ENCODE measurements around the gene ADA.
A peak's percentile ranks its signal among the peaks of the same experiment; 100 is the strongest.
"Not testable (repeated sequence)": the region's sequence is repeated elsewhere in the genome, so short reads cannot be mapped to it uniquely, and the experiment has no call there.

The ADA gene

GRCh38 chr20:44689809-44690208, 38.3 kb upstream of the ADA start:
- no peak overlapping the region for H3K27ac Mint-ChIP-seq (ENCODE audit: low read depth)
- no peaks in the 10 kb centered on the region for H3K36me3 Mint-ChIP-seq (ENCODE audit: insufficient read depth)
- H3K4me1 Mint-ChIP-seq: peaks cover 5% of the 10 kb centered on the region
- no peak for ATAC-seq (replicated peaks; ENCODE audit: extremely low read depth, poor library complexity, severe bottlenecking)
- peaks cover 19% of the 10 kb centered on the region for H3K27me3 Mint-ChIP-seq
- no peak overlapping the region for H3K4me3 Mint-ChIP-seq
- no peak for DNase-seq (ENCODE audit: low spot score in 2 of 2)
- H3K9me3 Mint-ChIP-seq: no peaks in the 10 kb centered on the region

GRCh38 chr20:44688053-44688625, 36.6 kb upstream of the ADA start:
- Mint-ChIP-seq H3K9me3 (no peaks in the 10 kb centered on the region), H3K27me3 (peaks cover 19% of the 10 kb centered on the region), H3K4me1 (peaks cover 5% of the 10 kb centered on the region), H3K27ac (ENCODE audit: low read depth) (no peak overlapping the region), H3K36me3 (ENCODE audit: insufficient read depth) (no peaks in the 10 kb centered on the region), H3K4me3 (no peak overlapping the region)
- no peak for DNase-seq (ENCODE audit: low spot score in 2 of 2)
- no peak for ATAC-seq (replicated peaks; ENCODE audit: extremely low read depth, poor library complexity, severe bottlenecking)

- Mint-ChIP-seq H3K27me3 (peaks cover 19% of the 10 kb centered on the region), H3K27ac (ENCODE audit: low read depth) (no peak overlapping the region), H3K9me3 (no peaks in the 10 kb centered on the region), H3K36me3 (ENCODE audit: insufficient read depth) (no peaks in the 10 kb centered on the region), H3K4me3 (no peak overlapping the region), H3K4me1 (peaks cover 5% of the 10 kb centered on the region)
- DNase-seq (ENCODE audit: low spot score in 2 of 2): no peak
- ATAC-seq (replicated peaks; ENCODE audit: extremely low read depth, poor library complexity, severe bottlenecking): no peak
These were observed 35.4 kb upstream of the ADA start for GRCh38 chr20:44686934-44687333.

GRCh38 chr20:44684047-44684967, 32.8 kb upstream of the ADA start:
- ATAC-seq (replicated peaks; ENCODE audit: extremely low read depth, poor library complexity, severe bottlenecking): no peak
- Mint-ChIP-seq H3K27ac (ENCODE audit: low read depth) (no peak overlapping the region), H3K9me3 (no peaks in the 10 kb centered on the region), H3K4me3 (peak overlapping the region; percentile 6), H3K27me3 (peaks cover 13% of the 10 kb centered on the region), H3K36me3 (ENCODE audit: insufficient read depth) (no peaks in the 10 kb centered on the region), H3K4me1 (peaks cover 5% of the 10 kb centered on the region)
- DNase-seq (ENCODE audit: low spot score in 2 of 2): no peak

GRCh38 chr20:44683263-44684046, 32.0 kb upstream of the ADA start:
- DNase-seq (ENCODE audit: low spot score in 2 of 2) (peak in 1 of 2 donors; percentile 28), ATAC-seq (replicated peaks; ENCODE audit: extremely low read depth, poor library complexity, severe bottlenecking) (no peak)
- Mint-ChIP-seq H3K4me3 (no peak overlapping the region), H3K27ac (ENCODE audit: low read depth) (no peak overlapping the region), H3K27me3 (peaks cover 11% of the 10 kb centered on the region), H3K9me3 (no peaks in the 10 kb centered on the region), H3K4me1 (peaks cover 5% of the 10 kb centered on the region), H3K36me3 (ENCODE audit: insufficient read depth) (no peaks in the 10 kb centered on the region)

GRCh38 chr20:44681796-44682566, 30.5 kb upstream of the ADA start:
- peaks cover 4% of the 10 kb centered on the region for H3K27me3 Mint-ChIP-seq
- H3K4me3 Mint-ChIP-seq: no peak overlapping the region
- H3K36me3 Mint-ChIP-seq (ENCODE audit: insufficient read depth): no peaks in the 10 kb centered on the region
- peaks cover 5% of the 10 kb centered on the region for H3K4me1 Mint-ChIP-seq
- no peak overlapping the region for H3K27ac Mint-ChIP-seq (ENCODE audit: low read depth)
- no peaks in the 10 kb centered on the region for H3K9me3 Mint-ChIP-seq
- ATAC-seq (replicated peaks; ENCODE audit: extremely low read depth, poor library complexity, severe bottlenecking) (no peak), DNase-seq (ENCODE audit: low spot score in 2 of 2) (no peak)

GRCh38 chr20:44678990-44679611, 27.6 kb upstream of the ADA start:
- Mint-ChIP-seq H3K27ac (ENCODE audit: low read depth) (no peak overlapping the region), H3K9me3 (no peaks in the 10 kb centered on the region), H3K27me3 (no peaks in the 10 kb centered on the region), H3K4me3 (no peak overlapping the region), H3K4me1 (no peaks in the 10 kb centered on the region), H3K36me3 (ENCODE audit: insufficient read depth) (no peaks in the 10 kb centered on the region)
- no peak for DNase-seq (ENCODE audit: low spot score in 2 of 2)
- ATAC-seq (replicated peaks; ENCODE audit: extremely low read depth, poor library complexity, severe bottlenecking): no peak

- H3K9me3 Mint-ChIP-seq: no peaks in the 10 kb centered on the region
- H3K4me3 Mint-ChIP-seq: no peak overlapping the region
- ATAC-seq (replicated peaks; ENCODE audit: extremely low read depth, poor library complexity, severe bottlenecking) (no peak), DNase-seq (ENCODE audit: low spot score in 2 of 2) (no peak)
- no peak overlapping the region for H3K27ac Mint-ChIP-seq (ENCODE audit: low read depth)
- H3K36me3 Mint-ChIP-seq (ENCODE audit: insufficient read depth): no peaks in the 10 kb centered on the region
- no peaks in the 10 kb centered on the region for H3K4me1 Mint-ChIP-seq
- H3K27me3 Mint-ChIP-seq: no peaks in the 10 kb centered on the region
These were observed 26.7 kb upstream of the ADA start for GRCh38 chr20:44678242-44678641.

GRCh38 chr20:44672318-44672902, 20.9 kb upstream of the ADA start:
- not testable (repeated sequence) for H3K4me1 Mint-ChIP-seq; H3K9me3 Mint-ChIP-seq; H3K27ac Mint-ChIP-seq (ENCODE audit: low read depth); ATAC-seq (replicated peaks; ENCODE audit: extremely low read depth, poor library complexity, severe bottlenecking); H3K27me3 Mint-ChIP-seq; DNase-seq (ENCODE audit: low spot score in 2 of 2)
- peaks cover 14% of the 10 kb centered on the region for H3K36me3 Mint-ChIP-seq (ENCODE audit: insufficient read depth)
- H3K4me3 Mint-ChIP-seq: peak overlapping the region; percentile 89

- H3K27ac Mint-ChIP-seq (ENCODE audit: low read depth); H3K9me3 Mint-ChIP-seq; H3K27me3 Mint-ChIP-seq; H3K4me1 Mint-ChIP-seq: not testable (repeated sequence)
- DNase-seq (ENCODE audit: low spot score in 2 of 2) (peak; percentile 25 to 60), ATAC-seq (replicated peaks; ENCODE audit: extremely low read depth, poor library complexity, severe bottlenecking) (peak; percentile 100)
- Mint-ChIP-seq H3K4me3 (peak overlapping the region; percentile 89), H3K36me3 (ENCODE audit: insufficient read depth) (peaks cover 17% of the 10 kb centered on the region)
These were observed 20.0 kb upstream of the ADA start for GRCh38 chr20:44671541-44671940.

GRCh38 chr20:44670851-44671250, 19.4 kb upstream of the ADA start:
- not testable (repeated sequence) for DNase-seq (ENCODE audit: low spot score in 2 of 2); H3K9me3 Mint-ChIP-seq; H3K27me3 Mint-ChIP-seq; H3K27ac Mint-ChIP-seq (ENCODE audit: low read depth); ATAC-seq (replicated peaks; ENCODE audit: extremely low read depth, poor library complexity, severe bottlenecking)
- Mint-ChIP-seq H3K4me3 (peak overlapping the region; percentile 89), H3K4me1 (peaks cover 12% of the 10 kb centered on the region), H3K36me3 (ENCODE audit: insufficient read depth) (peaks cover 17% of the 10 kb centered on the region)

Data from central memory CD8-positive, alpha-beta T cell (primary cell).